NCI-H226 (cell line): Measurements from ENCODE around the gene GP5.

Experiments
- DNase-seq: peaks from one replicate; pipeline ENCODE4 v3.0.0-alpha.2; 2015

The GP5 gene

GRCh38 chr3:194396859-194397756, 2.0 kb downstream of the GP5 start:
- DNase-seq = no peak

- DNase-seq = no peak
Measured at GRCh38 chr3:194396539-194396858, 2.6 kb downstream of the GP5 start.

- DNase-seq = no peak
Measured at GRCh38 chr3:194395778-194396538, 3.1 kb downstream of the GP5 start.

- no peak for DNase-seq
Measured at GRCh38 chr3:194395212-194395611, 3.9 kb downstream of the GP5 start.

GRCh38 chr3:194392576-194392975, 6.5 kb downstream of the GP5 start:
- no peak for DNase-seq

- no peak for DNase-seq
Measured at GRCh38 chr3:194390835-194391234, 8.2 kb downstream of the GP5 start.

- no peak for DNase-seq
Measured at GRCh38 chr3:194389269-194389668, 9.8 kb downstream of the GP5 start.

- DNase-seq = no peak
Measured at GRCh38 chr3:194387926-194388418, 11.1 kb downstream of the GP5 start.

- no peak for DNase-seq
Measured at GRCh38 chr3:194387276-194387675, 11.8 kb downstream of the GP5 start.

GRCh38 chr3:194386648-194387047, 12.4 kb downstream of the GP5 start:
- no peak for DNase-seq

- no peak for DNase-seq
Measured at GRCh38 chr3:194386066-194386465, 13.0 kb downstream of the GP5 start.

- DNase-seq = no peak
Measured at GRCh38 chr3:194384569-194385001, 14.5 kb downstream of the GP5 start.

- DNase-seq = no peak
Measured at GRCh38 chr3:194384156-194384555, 14.9 kb downstream of the GP5 start.

GRCh38 chr3:194383276-194383940, 15.7 kb downstream of the GP5 start:
- DNase-seq = no peak

GRCh38 chr3:194382892-194383223, 16.2 kb downstream of the GP5 start:
- DNase-seq = no peak

GRCh38 chr3:194382196-194382891, 16.7 kb downstream of the GP5 start:
- DNase-seq = no peak

GRCh38 chr3:194381460-194381875, 17.6 kb downstream of the GP5 start:
- peak; percentile 73 for DNase-seq

GRCh38 chr3:194380326-194380725, 18.7 kb downstream of the GP5 start:
- no peak for DNase-seq

GRCh38 chr3:194379651-194380050, 19.4 kb downstream of the GP5 start:
- no peak for DNase-seq

- no peak for DNase-seq
Measured at GRCh38 chr3:194379231-194379630, 19.8 kb downstream of the GP5 start.

- DNase-seq = no peak
Measured at GRCh38 chr3:194377708-194378107, 21.4 kb downstream of the GP5 start.

GRCh38 chr3:194376241-194376560, 22.9 kb downstream of the GP5 start:
- DNase-seq = no peak
